ENCODE measurements around the gene RNF7.
"Not testable (repeated sequence)": the region's sequence is repeated elsewhere in the genome, so short reads cannot be mapped to it uniquely, and the experiment has no call there.

The RNF7 gene

GRCh38 chr3:141738022-141738890, at the start of gene RNF7:
Gene RNF7, plus strand, starts transcription at chr3:141738298. Its CDS starts 44 bp downstream, at chr3:141738342.
- Histone ChIP-seq H3K4me1 (ENCODE audit: control insufficient read depth in 1 of 2, insufficient read depth in 2 of 2, low read length in 2 of 2) (peaks cover 19 to 25% of the 10 kb centered on the region in 2 donors), H3K27me3 (ENCODE audit: control insufficient read depth in 1 of 2, insufficient read depth in 2 of 2, low read length in 2 of 2) (no peaks in the 10 kb centered on the region), H3K9ac (ENCODE audit: low read depth in 1 of 2, low read length in 2 of 2) (peak within 1 kb of the TSS; percentile 91 to 93), H3K9me3 (ENCODE audit: control insufficient read depth in 1 of 2, low read length in 2 of 2) (no peaks in the 10 kb centered on the region), H3K4me3 (ENCODE audit: low read depth in 1 of 2, low read length in 2 of 2) (peak within 1 kb of the TSS; percentile 90 to 94), H3K36me3 (ENCODE audit: control insufficient read depth in 1 of 2, insufficient read depth in 2 of 2, low read length in 2 of 2) (peaks cover 0 to 5% of the 10 kb centered on the region in 2 donors), H3K27ac (ENCODE audit: low read depth, low read length) (peak within 1 kb of the TSS; percentile 88)

GRCh38 chr3:141690431-141691072, 47.5 kb upstream of the RNF7 start:
- Histone ChIP-seq H3K27ac (ENCODE audit: low read depth, low read length) (no peak overlapping the region), H3K36me3 (ENCODE audit: control insufficient read depth in 1 of 2, insufficient read depth in 2 of 2, low read length in 2 of 2) (no peaks in the 10 kb centered on the region), H3K9me3 (ENCODE audit: control insufficient read depth in 1 of 2, low read length in 2 of 2) (peaks cover 0 to 7% of the 10 kb centered on the region in 2 donors), H3K9ac (ENCODE audit: low read depth in 1 of 2, low read length in 2 of 2) (no peak overlapping the region), H3K27me3 (ENCODE audit: control insufficient read depth in 1 of 2, insufficient read depth in 2 of 2, low read length in 2 of 2) (no peaks in the 10 kb centered on the region), H3K4me3 (ENCODE audit: low read depth in 1 of 2, low read length in 2 of 2) (no peak overlapping the region), H3K4me1 (ENCODE audit: control insufficient read depth in 1 of 2, insufficient read depth in 2 of 2, low read length in 2 of 2) (peaks cover 8 to 12% of the 10 kb centered on the region in 2 donors)

- H3K4me3 ChIP-seq (ENCODE audit: low read depth in 1 of 2, low read length in 2 of 2); H3K9me3 ChIP-seq (ENCODE audit: control insufficient read depth in 1 of 2, low read length in 2 of 2); H3K36me3 ChIP-seq (ENCODE audit: control insufficient read depth in 1 of 2, insufficient read depth in 2 of 2, low read length in 2 of 2); H3K4me1 ChIP-seq (ENCODE audit: control insufficient read depth in 1 of 2, insufficient read depth in 2 of 2, low read length in 2 of 2); H3K27ac ChIP-seq (ENCODE audit: low read depth, low read length); H3K27me3 ChIP-seq (ENCODE audit: control insufficient read depth in 1 of 2, insufficient read depth in 2 of 2, low read length in 2 of 2); H3K9ac ChIP-seq (ENCODE audit: low read depth in 1 of 2, low read length in 2 of 2): not testable (repeated sequence)
These were observed 46.6 kb upstream of the RNF7 start for GRCh38 chr3:141691471-141691870.

GRCh38 chr3:141692973-141693372, 45.1 kb upstream of the RNF7 start:
- H3K36me3 ChIP-seq (ENCODE audit: control insufficient read depth in 1 of 2, insufficient read depth in 2 of 2, low read length in 2 of 2); H3K4me1 ChIP-seq (ENCODE audit: control insufficient read depth in 1 of 2, insufficient read depth in 2 of 2, low read length in 2 of 2); H3K9ac ChIP-seq (ENCODE audit: low read depth in 1 of 2, low read length in 2 of 2); H3K27ac ChIP-seq (ENCODE audit: low read depth, low read length); H3K27me3 ChIP-seq (ENCODE audit: control insufficient read depth in 1 of 2, insufficient read depth in 2 of 2, low read length in 2 of 2); H3K4me3 ChIP-seq (ENCODE audit: low read depth in 1 of 2, low read length in 2 of 2); H3K9me3 ChIP-seq (ENCODE audit: control insufficient read depth in 1 of 2, low read length in 2 of 2): not testable (repeated sequence)

- no peak overlapping the region for H3K9ac ChIP-seq (ENCODE audit: low read depth in 1 of 2, low read length in 2 of 2)
- H3K9me3 ChIP-seq (ENCODE audit: control insufficient read depth in 1 of 2, low read length in 2 of 2), result no peaks in the 10 kb centered on the region
- no peak overlapping the region for H3K27ac ChIP-seq (ENCODE audit: low read depth, low read length)
- no peaks in the 10 kb centered on the region for H3K36me3 ChIP-seq (ENCODE audit: control insufficient read depth in 1 of 2, insufficient read depth in 2 of 2, low read length in 2 of 2)
- no peak overlapping the region for H3K4me3 ChIP-seq (ENCODE audit: low read depth in 1 of 2, low read length in 2 of 2)
- H3K27me3 ChIP-seq (ENCODE audit: control insufficient read depth in 1 of 2, insufficient read depth in 2 of 2, low read length in 2 of 2), result no peaks in the 10 kb centered on the region
- no peaks in the 10 kb centered on the region for H3K4me1 ChIP-seq (ENCODE audit: control insufficient read depth in 1 of 2, insufficient read depth in 2 of 2, low read length in 2 of 2)
These were observed 38.8 kb upstream of the RNF7 start for GRCh38 chr3:141699324-141699723.

GRCh38 chr3:141699897-141700296, 38.2 kb upstream of the RNF7 start:
- no peaks in the 10 kb centered on the region for H3K9me3 ChIP-seq (ENCODE audit: control insufficient read depth in 1 of 2, low read length in 2 of 2)
- H3K27me3 ChIP-seq (ENCODE audit: control insufficient read depth in 1 of 2, insufficient read depth in 2 of 2, low read length in 2 of 2), result no peaks in the 10 kb centered on the region
- H3K9ac ChIP-seq (ENCODE audit: low read depth in 1 of 2, low read length in 2 of 2), result no peak overlapping the region

GRCh38 chr3:141703367-141703766, 34.7 kb upstream of the RNF7 start:
- peaks cover 5 to 10% of the 10 kb centered on the region in 2 donors for H3K4me1 ChIP-seq (ENCODE audit: control insufficient read depth in 1 of 2, insufficient read depth in 2 of 2, low read length in 2 of 2)
- not testable (repeated sequence) for H3K9ac ChIP-seq (ENCODE audit: low read depth in 1 of 2, low read length in 2 of 2); H3K9me3 ChIP-seq (ENCODE audit: control insufficient read depth in 1 of 2, low read length in 2 of 2); H3K27ac ChIP-seq (ENCODE audit: low read depth, low read length); H3K36me3 ChIP-seq (ENCODE audit: control insufficient read depth in 1 of 2, insufficient read depth in 2 of 2, low read length in 2 of 2); H3K27me3 ChIP-seq (ENCODE audit: control insufficient read depth in 1 of 2, insufficient read depth in 2 of 2, low read length in 2 of 2); H3K4me3 ChIP-seq (ENCODE audit: low read depth in 1 of 2, low read length in 2 of 2)

More at GRCh38 chr3:141699897-141700296, 38.2 kb upstream of the RNF7 start:
- Histone ChIP-seq H3K4me1 (ENCODE audit: control insufficient read depth in 1 of 2, insufficient read depth in 2 of 2, low read length in 2 of 2) (no peaks in the 10 kb centered on the region), H3K4me3 (ENCODE audit: low read depth in 1 of 2, low read length in 2 of 2) (no peak overlapping the region), H3K36me3 (ENCODE audit: control insufficient read depth in 1 of 2, insufficient read depth in 2 of 2, low read length in 2 of 2) (no peaks in the 10 kb centered on the region), H3K27ac (ENCODE audit: low read depth, low read length) (no peak overlapping the region)

GRCh38 chr3:141707741-141708203, 30.3 kb upstream of the RNF7 start:
- Histone ChIP-seq H3K27me3 (ENCODE audit: control insufficient read depth in 1 of 2, insufficient read depth in 2 of 2, low read length in 2 of 2) (no peaks in the 10 kb centered on the region), H3K36me3 (ENCODE audit: control insufficient read depth in 1 of 2, insufficient read depth in 2 of 2, low read length in 2 of 2) (no peaks in the 10 kb centered on the region), H3K27ac (ENCODE audit: low read depth, low read length) (no peak overlapping the region), H3K9ac (ENCODE audit: low read depth in 1 of 2, low read length in 2 of 2) (no peak overlapping the region), H3K9me3 (ENCODE audit: control insufficient read depth in 1 of 2, low read length in 2 of 2) (no peaks in the 10 kb centered on the region), H3K4me3 (ENCODE audit: low read depth in 1 of 2, low read length in 2 of 2) (no peak overlapping the region), H3K4me1 (ENCODE audit: control insufficient read depth in 1 of 2, insufficient read depth in 2 of 2, low read length in 2 of 2) (peaks cover 5 to 10% of the 10 kb centered on the region in 2 donors)

- Histone ChIP-seq H3K9me3 (ENCODE audit: control insufficient read depth in 1 of 2, low read length in 2 of 2) (no peaks in the 10 kb centered on the region), H3K9ac (ENCODE audit: low read depth in 1 of 2, low read length in 2 of 2) (no peak overlapping the region), H3K4me3 (ENCODE audit: low read depth in 1 of 2, low read length in 2 of 2) (no peak overlapping the region), H3K4me1 (ENCODE audit: control insufficient read depth in 1 of 2, insufficient read depth in 2 of 2, low read length in 2 of 2) (peaks cover 5 to 10% of the 10 kb centered on the region in 2 donors), H3K27me3 (ENCODE audit: control insufficient read depth in 1 of 2, insufficient read depth in 2 of 2, low read length in 2 of 2) (no peaks in the 10 kb centered on the region), H3K27ac (ENCODE audit: low read depth, low read length) (no peak overlapping the region), H3K36me3 (ENCODE audit: control insufficient read depth in 1 of 2, insufficient read depth in 2 of 2, low read length in 2 of 2) (no peaks in the 10 kb centered on the region)
These were observed 29.7 kb upstream of the RNF7 start for GRCh38 chr3:141708367-141708766.

- Histone ChIP-seq H3K9ac (ENCODE audit: low read depth in 1 of 2, low read length in 2 of 2) (no peak overlapping the region), H3K9me3 (ENCODE audit: control insufficient read depth in 1 of 2, low read length in 2 of 2) (no peaks in the 10 kb centered on the region), H3K4me1 (ENCODE audit: control insufficient read depth in 1 of 2, insufficient read depth in 2 of 2, low read length in 2 of 2) (peaks cover 5 to 10% of the 10 kb centered on the region in 2 donors), H3K27me3 (ENCODE audit: control insufficient read depth in 1 of 2, insufficient read depth in 2 of 2, low read length in 2 of 2) (no peaks in the 10 kb centered on the region), H3K27ac (ENCODE audit: low read depth, low read length) (no peak overlapping the region), H3K4me3 (ENCODE audit: low read depth in 1 of 2, low read length in 2 of 2) (no peak overlapping the region), H3K36me3 (ENCODE audit: control insufficient read depth in 1 of 2, insufficient read depth in 2 of 2, low read length in 2 of 2) (no peaks in the 10 kb centered on the region)
These were observed 28.9 kb upstream of the RNF7 start for GRCh38 chr3:141709126-141709770.
